ENCODE measurements around the gene LCNL1.

LCNL1 gene

DNA sequence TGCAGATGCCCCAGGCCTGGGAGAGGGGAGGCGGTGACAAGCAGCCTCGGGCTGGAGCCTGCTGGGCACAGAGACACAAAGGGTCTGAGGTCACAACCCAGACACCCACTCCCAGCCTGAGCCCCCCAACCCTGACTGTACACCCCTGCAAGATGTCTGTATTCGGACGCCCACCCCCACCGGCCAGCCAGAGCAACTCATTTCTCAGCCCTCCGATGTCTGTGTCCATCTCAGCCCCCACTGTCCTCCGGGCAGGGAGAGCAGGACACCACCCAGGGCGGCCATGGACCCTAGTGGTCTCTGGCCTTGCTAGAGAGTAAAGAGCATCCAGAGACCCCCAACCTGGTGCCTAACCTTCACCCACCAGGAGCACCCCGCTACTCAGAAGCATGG lies 26.9 kb upstream of the LCNL1 start:
- Histone ChIP-seq H3K4me3 (ENCODE audit: low read length, poor library complexity, severe bottlenecking) (no peak overlapping the region), H3K9ac (ENCODE audit: low read depth, low read length, poor library complexity, severe bottlenecking) (no peak overlapping the region), H3K27me3 (ENCODE audit: insufficient read depth, low read length, poor library complexity, severe bottlenecking) (no peaks in the 10 kb centered on the region), H4K20me1 (ENCODE audit: insufficient read depth, low read length, poor library complexity, severe bottlenecking) (no peaks in the 10 kb centered on the region), H3K4me1 (ENCODE audit: insufficient read depth, low read length, poor library complexity, severe bottlenecking) (no peaks in the 10 kb centered on the region), H3F3A (ENCODE audit: low read depth) (no peaks in the 10 kb centered on the region), H3K9me2 (replicated peaks; ENCODE audit: low read depth, low read length) (no peaks in the 10 kb centered on the region), H3K4me2 (ENCODE audit: low read depth, low read length, poor library complexity, severe bottlenecking) (no peak overlapping the region), H2AFZ (ENCODE audit: low read length) (no peak overlapping the region), H3K36me3 (ENCODE audit: insufficient read depth, low read length) (no peaks in the 10 kb centered on the region), H3K79me2 (ENCODE audit: insufficient read depth, low read length) (no peaks in the 10 kb centered on the region), H3K9me3 (ENCODE audit: insufficient read depth, low read depth, low read length) (no peaks in the 10 kb centered on the region)
- TF ChIP-seq, protein P1, sequence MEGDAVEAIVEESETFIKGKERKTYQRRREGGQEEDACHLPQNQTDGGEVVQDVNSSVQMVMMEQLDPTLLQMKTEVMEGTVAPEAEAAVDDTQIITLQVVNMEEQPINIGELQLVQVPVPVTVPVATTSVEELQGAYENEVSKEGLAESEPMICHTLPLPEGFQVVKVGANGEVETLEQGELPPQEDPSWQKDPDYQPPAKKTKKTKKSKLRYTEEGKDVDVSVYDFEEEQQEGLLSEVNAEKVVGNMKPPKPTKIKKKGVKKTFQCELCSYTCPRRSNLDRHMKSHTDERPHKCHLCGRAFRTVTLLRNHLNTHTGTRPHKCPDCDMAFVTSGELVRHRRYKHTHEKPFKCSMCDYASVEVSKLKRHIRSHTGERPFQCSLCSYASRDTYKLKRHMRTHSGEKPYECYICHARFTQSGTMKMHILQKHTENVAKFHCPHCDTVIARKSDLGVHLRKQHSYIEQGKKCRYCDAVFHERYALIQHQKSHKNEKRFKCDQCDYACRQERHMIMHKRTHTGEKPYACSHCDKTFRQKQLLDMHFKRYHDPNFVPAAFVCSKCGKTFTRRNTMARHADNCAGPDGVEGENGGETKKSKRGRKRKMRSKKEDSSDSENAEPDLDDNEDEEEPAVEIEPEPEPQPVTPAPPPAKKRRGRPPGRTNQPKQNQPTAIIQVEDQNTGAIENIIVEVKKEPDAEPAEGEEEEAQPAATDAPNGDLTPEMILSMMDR (conservative IDR thresholded peaks at IDR 0.05; ENCODE audit: low read length) = no peak
- no peak for TF ChIP-seq EZH2phosphoT487 (IDR thresholded peaks at IDR 0.05; ENCODE audit: borderline replicate concordance)

DNA sequence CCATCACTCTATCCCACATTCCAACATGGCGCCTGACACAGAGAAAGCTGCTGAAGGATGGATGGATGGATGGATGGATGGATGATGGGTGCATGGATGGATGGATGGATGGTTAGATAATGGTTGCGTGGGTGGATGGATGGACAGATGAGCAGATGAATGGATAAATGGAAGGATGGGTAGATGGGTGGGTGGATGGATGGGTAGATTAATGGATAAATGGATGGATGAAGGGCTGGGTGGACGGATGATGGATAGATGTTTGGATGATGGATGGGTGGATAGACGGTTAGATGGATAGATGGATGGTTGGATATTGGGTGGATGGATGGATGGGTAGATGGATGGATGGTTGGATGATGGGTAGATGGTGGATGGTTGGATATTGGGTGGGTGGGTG lies 26.2 kb upstream of the LCNL1 start:
- no peaks in the 10 kb centered on the region for H3K9me3 ChIP-seq (ENCODE audit: insufficient read depth, low read depth, low read length)

DNA sequence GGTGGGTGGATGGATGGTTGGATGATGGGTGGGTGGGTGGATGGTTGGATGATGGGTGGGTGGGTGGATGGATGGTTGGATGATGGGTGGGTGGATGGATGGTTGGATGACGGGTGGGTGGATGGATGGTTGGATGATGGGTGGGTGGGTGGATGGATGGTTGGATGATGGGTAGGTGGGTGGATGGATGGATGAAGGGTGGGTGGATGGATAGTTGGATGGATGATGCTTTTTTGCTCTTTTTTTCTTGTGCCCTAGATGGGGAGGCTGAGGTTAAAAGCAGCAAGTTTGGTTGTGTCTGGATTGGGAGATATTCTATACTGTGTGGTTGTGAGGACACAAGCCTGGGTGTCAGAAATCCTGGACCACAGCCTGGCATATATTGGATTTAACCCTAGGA lies 25.3 kb upstream of the LCNL1 start:
- Histone ChIP-seq H3K79me2 (ENCODE audit: insufficient read depth, low read length) (no peaks in the 10 kb centered on the region), H2AFZ (ENCODE audit: low read length) (no peak overlapping the region)
- no peak for TF ChIP-seq EZH2phosphoT487 (IDR thresholded peaks at IDR 0.05; ENCODE audit: borderline replicate concordance)
- TF ChIP-seq, protein P1 (conservative IDR thresholded peaks at IDR 0.05; ENCODE audit: low read length) = no peak

More for the DNA sequence above, 26.2 kb upstream of the LCNL1 start:
- Histone ChIP-seq H3K4me2 (ENCODE audit: low read depth, low read length, poor library complexity, severe bottlenecking) (no peak overlapping the region), H3F3A (ENCODE audit: low read depth) (no peaks in the 10 kb centered on the region), H2AFZ (ENCODE audit: low read length) (no peak overlapping the region), H3K9me2 (replicated peaks; ENCODE audit: low read depth, low read length) (no peaks in the 10 kb centered on the region), H3K79me2 (ENCODE audit: insufficient read depth, low read length) (no peaks in the 10 kb centered on the region), H3K27me3 (ENCODE audit: insufficient read depth, low read length, poor library complexity, severe bottlenecking) (no peaks in the 10 kb centered on the region), H4K20me1 (ENCODE audit: insufficient read depth, low read length, poor library complexity, severe bottlenecking) (no peaks in the 10 kb centered on the region), H3K36me3 (ENCODE audit: insufficient read depth, low read length) (no peaks in the 10 kb centered on the region), H3K4me1 (ENCODE audit: insufficient read depth, low read length, poor library complexity, severe bottlenecking) (no peaks in the 10 kb centered on the region), H3K4me3 (ENCODE audit: low read length, poor library complexity, severe bottlenecking) (no peak overlapping the region), H3K9ac (ENCODE audit: low read depth, low read length, poor library complexity, severe bottlenecking) (no peak overlapping the region)
- no peak for TF ChIP-seq EZH2phosphoT487 (IDR thresholded peaks at IDR 0.05; ENCODE audit: borderline replicate concordance)
- TF ChIP-seq, protein P1 (conservative IDR thresholded peaks at IDR 0.05; ENCODE audit: low read length) = no peak

More for the DNA sequence above, 25.3 kb upstream of the LCNL1 start:
- Histone ChIP-seq H3K4me3 (ENCODE audit: low read length, poor library complexity, severe bottlenecking) (no peak overlapping the region), H3K9me3 (ENCODE audit: insufficient read depth, low read depth, low read length) (no peaks in the 10 kb centered on the region), H3K9me2 (replicated peaks; ENCODE audit: low read depth, low read length) (no peaks in the 10 kb centered on the region), H3K4me2 (ENCODE audit: low read depth, low read length, poor library complexity, severe bottlenecking) (no peak overlapping the region), H3K27me3 (ENCODE audit: insufficient read depth, low read length, poor library complexity, severe bottlenecking) (no peaks in the 10 kb centered on the region), H3F3A (ENCODE audit: low read depth) (no peaks in the 10 kb centered on the region), H3K4me1 (ENCODE audit: insufficient read depth, low read length, poor library complexity, severe bottlenecking) (no peaks in the 10 kb centered on the region), H3K9ac (ENCODE audit: low read depth, low read length, poor library complexity, severe bottlenecking) (no peak overlapping the region), H4K20me1 (ENCODE audit: insufficient read depth, low read length, poor library complexity, severe bottlenecking) (no peaks in the 10 kb centered on the region), H3K36me3 (ENCODE audit: insufficient read depth, low read length) (no peaks in the 10 kb centered on the region)

Data from Loucy (cell line).